Measurements from ENCODE around the gene OR10G7. TPM values are rescaled to one million over a fixed set of nuclear protein-coding genes. Genes with fewer than 3 reads are reported as not detected.

OR10G7 gene
- total RNA-seq, 1 experiment from 2014 or later = not detected

DNA sequence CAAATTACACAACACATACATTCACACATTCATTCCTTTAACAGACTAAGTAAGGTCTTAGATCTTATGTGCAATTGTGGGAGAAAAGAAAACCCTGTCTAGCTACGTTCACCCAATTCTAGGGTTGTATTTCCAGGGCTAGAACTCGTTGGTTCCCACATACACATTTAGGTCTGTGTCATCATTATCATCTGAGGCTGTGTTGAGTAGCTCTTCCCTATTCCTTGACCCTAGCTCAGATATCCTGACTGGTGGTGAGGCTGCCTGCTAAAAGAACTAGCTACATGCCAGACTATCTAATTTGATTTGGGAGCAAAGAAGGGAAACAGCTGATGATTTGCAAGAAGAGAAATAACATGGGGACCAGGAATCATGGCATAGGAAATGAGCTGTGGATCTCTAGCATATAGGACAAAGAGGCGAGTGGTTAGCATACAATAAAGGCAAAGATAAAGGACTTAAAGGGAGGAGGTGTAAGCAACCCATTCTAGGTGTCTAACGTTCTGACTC lies 27.5 kb upstream of the OR10G7 start:
- no peaks in the 10 kb centered on the region for H3K36me3 ChIP-seq (ENCODE audit: control insufficient read depth, insufficient read depth, low read length)
- H3K4me1 ChIP-seq (ENCODE audit: control insufficient read depth, insufficient read depth, low read length) = no peaks in the 10 kb centered on the region
- DNase-seq (ENCODE audit: low read depth, low spot score) (no peak), ATAC-seq (no peak)
- CTCF ChIA-PET = interaction anchor here (1.0 kb wide), 1 partner anchor 517 kb away, joined by 3 read pairs; no protein-coding TSS in a partner anchor
- POLR2A ChIA-PET = no interaction called here
- intact Hi-C loops (cut with micrococcal nuclease; ENCODE audit: unreplicated experiment) (no loop called here), in situ Hi-C loops (cut with HindIII; ENCODE audit: low pct_unique_long_range_greater_than_20kb, low sequenced_read_pairs) (no loop called here)
- TF ChIP-seq SIN3A (IDR thresholded peaks at IDR 0.05; ENCODE audit: borderline replicate concordance, insufficient read depth, low read depth, low read length) (no peak), TCF7L2 (IDR thresholded peaks at IDR 0.05; ENCODE audit: low read depth, low read length) (no peak), POLR2AphosphoS5 (IDR thresholded peaks at IDR 0.05; ENCODE audit: low read depth, low read length) (no peak), CTCF (IDR thresholded peaks at IDR 0.05) (no peak)
- BruUV-seq (replicated peaks) = no TSS peak
- H3K27me3 ChIP-seq (ENCODE audit: control insufficient read depth, insufficient read depth, low read length) = peaks cover 9% of the 10 kb centered on the region
- H3K4me3 ChIP-seq (ENCODE audit: low read depth in 2 of 2, low read length in 2 of 2) = no peak overlapping the region
- H3K9me3 ChIP-seq (ENCODE audit: control insufficient read depth, insufficient read depth, low read depth, low read length) = no peaks in the 10 kb centered on the region
- H3K27ac ChIP-seq (ENCODE audit: low read length) = no peak overlapping the region

- H3K4me1 ChIP-seq (ENCODE audit: control insufficient read depth, insufficient read depth, low read length) = no peaks in the 10 kb centered on the region
- H3K9me3 ChIP-seq (ENCODE audit: control insufficient read depth, insufficient read depth, low read depth, low read length) = no peaks in the 10 kb centered on the region
- BruUV-seq (replicated peaks) = no TSS peak
- no peaks in the 10 kb centered on the region for H3K27me3 ChIP-seq (ENCODE audit: control insufficient read depth, insufficient read depth, low read length)
- no peak overlapping the region for H3K4me3 ChIP-seq (ENCODE audit: low read depth in 2 of 2, low read length in 2 of 2)
- intact Hi-C loops (cut with micrococcal nuclease; ENCODE audit: unreplicated experiment) (no loop called here), in situ Hi-C loops (cut with HindIII; ENCODE audit: low pct_unique_long_range_greater_than_20kb, low sequenced_read_pairs) (no loop called here)
- DNase-seq (ENCODE audit: low read depth, low spot score) = no peak
- TF ChIP-seq TCF7L2 (IDR thresholded peaks at IDR 0.05; ENCODE audit: low read depth, low read length) (no peak), SIN3A (IDR thresholded peaks at IDR 0.05; ENCODE audit: borderline replicate concordance, insufficient read depth, low read depth, low read length) (no peak), POLR2AphosphoS5 (IDR thresholded peaks at IDR 0.05; ENCODE audit: low read depth, low read length) (no peak), CTCF (IDR thresholded peaks at IDR 0.05) (no peak)
- TF ChIP-seq, protein P1, sequence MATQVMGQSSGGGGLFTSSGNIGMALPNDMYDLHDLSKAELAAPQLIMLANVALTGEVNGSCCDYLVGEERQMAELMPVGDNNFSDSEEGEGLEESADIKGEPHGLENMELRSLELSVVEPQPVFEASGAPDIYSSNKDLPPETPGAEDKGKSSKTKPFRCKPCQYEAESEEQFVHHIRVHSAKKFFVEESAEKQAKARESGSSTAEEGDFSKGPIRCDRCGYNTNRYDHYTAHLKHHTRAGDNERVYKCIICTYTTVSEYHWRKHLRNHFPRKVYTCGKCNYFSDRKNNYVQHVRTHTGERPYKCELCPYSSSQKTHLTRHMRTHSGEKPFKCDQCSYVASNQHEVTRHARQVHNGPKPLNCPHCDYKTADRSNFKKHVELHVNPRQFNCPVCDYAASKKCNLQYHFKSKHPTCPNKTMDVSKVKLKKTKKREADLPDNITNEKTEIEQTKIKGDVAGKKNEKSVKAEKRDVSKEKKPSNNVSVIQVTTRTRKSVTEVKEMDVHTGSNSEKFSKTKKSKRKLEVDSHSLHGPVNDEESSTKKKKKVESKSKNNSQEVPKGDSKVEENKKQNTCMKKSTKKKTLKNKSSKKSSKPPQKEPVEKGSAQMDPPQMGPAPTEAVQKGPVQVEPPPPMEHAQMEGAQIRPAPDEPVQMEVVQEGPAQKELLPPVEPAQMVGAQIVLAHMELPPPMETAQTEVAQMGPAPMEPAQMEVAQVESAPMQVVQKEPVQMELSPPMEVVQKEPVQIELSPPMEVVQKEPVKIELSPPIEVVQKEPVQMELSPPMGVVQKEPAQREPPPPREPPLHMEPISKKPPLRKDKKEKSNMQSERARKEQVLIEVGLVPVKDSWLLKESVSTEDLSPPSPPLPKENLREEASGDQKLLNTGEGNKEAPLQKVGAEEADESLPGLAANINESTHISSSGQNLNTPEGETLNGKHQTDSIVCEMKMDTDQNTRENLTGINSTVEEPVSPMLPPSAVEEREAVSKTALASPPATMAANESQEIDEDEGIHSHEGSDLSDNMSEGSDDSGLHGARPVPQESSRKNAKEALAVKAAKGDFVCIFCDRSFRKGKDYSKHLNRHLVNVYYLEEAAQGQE (IDR thresholded peaks at IDR 0.05; ENCODE audit: insufficient read depth in 1 of 2, low read depth in 2 of 2, low read length in 1 of 2) = no peak
- H3K36me3 ChIP-seq (ENCODE audit: control insufficient read depth, insufficient read depth, low read length) = no peaks in the 10 kb centered on the region
- CTCF ChIA-PET = no interaction called here
- POLR2A ChIA-PET = no interaction called here
- ATAC-seq = no peak
- no peak overlapping the region for H3K27ac ChIP-seq (ENCODE audit: low read length)
Observed at GRCh38 chr11:124052966-124053365, 11.8 kb upstream of the OR10G7 start.

Measured in Panc1 (cell line).